H9 (cell line): ENCODE measurements around the gene ITPKA. TPM values are rescaled to one million over a fixed set of nuclear protein-coding genes. Genes with fewer than 3 reads are reported as not detected.
A peak's percentile ranks its signal among the peaks of the same experiment; 100 is the strongest.

Source experiments
- DNase-seq: peaks from one replicate; pipeline ENCODE4 v3.0.0-alpha.2; 2017
- H2AFZ ChIP-seq: one replicate; pipeline ENCODE4 v1.6.1; 2013; ENCODE audit warnings: mild to moderate bottlenecking, low read length, control low read depth, moderate library complexity
- H2AK5ac ChIP-seq: 2 replicates; pipeline ENCODE4 v1.6.1; 2013; ENCODE audit warnings: low read length, control low read depth, mixed read lengths; ENCODE audit not compliant: insufficient read length
- H2BK120ac ChIP-seq: one replicate; pipeline ENCODE4 v1.6.1; 2013; ENCODE audit warnings: low read depth, mild to moderate bottlenecking, low read length, control low read depth, inconsistent platforms; ENCODE audit not compliant: poor library complexity, severe bottlenecking
- H2BK12ac ChIP-seq: 2 replicates; pipeline ENCODE4 v1.6.1; 2013; ENCODE audit warnings: low read length, control low read depth, mixed read lengths, low read depth; ENCODE audit not compliant: insufficient read length
- H2BK15ac ChIP-seq: 2 replicates; pipeline ENCODE4 v1.6.1; 2013; ENCODE audit warnings: low read depth, low read length, control low read depth
- H2BK20ac ChIP-seq: one replicate; pipeline ENCODE4 v1.6.1; 2013; ENCODE audit warnings: low read depth, mild to moderate bottlenecking, low read length, control low read depth, inconsistent platforms; ENCODE audit not compliant: poor library complexity, severe bottlenecking
- H2BK5ac ChIP-seq: 2 replicates; pipeline ENCODE4 v1.6.1; 2013; ENCODE audit warnings: low read length, control low read depth, mixed read lengths; ENCODE audit not compliant: insufficient read length
- H3K14ac ChIP-seq: 2 replicates; pipeline ENCODE4 v1.6.1; 2013; ENCODE audit warnings: low read length, control low read depth; ENCODE audit not compliant: insufficient read depth
- H3K18ac ChIP-seq: 2 replicates; pipeline ENCODE4 v1.6.1; 2013; ENCODE audit warnings: low read depth, mild to moderate bottlenecking, mixed read lengths, low read length, control low read depth; ENCODE audit not compliant: insufficient read length
- H3K23ac ChIP-seq: 2 replicates; pipeline ENCODE4 v1.6.1; 2013; ENCODE audit warnings: low read length, control low read depth, mixed read lengths, low read depth; ENCODE audit not compliant: insufficient read length
- H3K23me2 ChIP-seq: 2 replicates; pipeline ENCODE4 v1.6.1; 2013; ENCODE audit warnings: low read depth, mild to moderate bottlenecking, mixed read lengths, low read length, control low read depth; ENCODE audit not compliant: insufficient read length, poor library complexity, severe bottlenecking
- H3K27ac ChIP-seq: 2 replicates; pipeline ENCODE4 v1.5.1; 2013; ENCODE audit warnings: low read length, control low read depth, mixed read lengths, low read depth; ENCODE audit not compliant: insufficient read length
- H3K27me3 ChIP-seq: 2 replicates; pipeline ENCODE4 v1.6.1; 2013; ENCODE audit warnings: low read length, control low read depth, inconsistent platforms; ENCODE audit not compliant: insufficient read depth
- H3K4ac ChIP-seq: 2 replicates; pipeline ENCODE4 v1.6.1; 2013; ENCODE audit warnings: low read depth, mild to moderate bottlenecking, control low read depth, inconsistent platforms, low read length, moderate library complexity
- H3K4me1 ChIP-seq: 2 replicates; pipeline ENCODE4 v1.6.1; 2013; ENCODE audit warnings: low read length, control low read depth, inconsistent platforms; ENCODE audit not compliant: insufficient read depth
- H3K4me2 ChIP-seq: 2 replicates; pipeline ENCODE4 v1.6.1; 2013; ENCODE audit warnings: low read length, control low read depth, mixed read lengths; ENCODE audit not compliant: insufficient read length, insufficient read depth
- H3K56ac ChIP-seq: 2 replicates; pipeline ENCODE4 v1.6.1; 2013; ENCODE audit warnings: low read depth, mild to moderate bottlenecking, mixed read lengths, low read length, control low read depth; ENCODE audit not compliant: insufficient read length
- H3K79me1 ChIP-seq: 2 replicates; pipeline ENCODE4 v1.6.1; 2013; ENCODE audit warnings: low read depth, mild to moderate bottlenecking, moderate library complexity, low read length, control low read depth, inconsistent platforms; ENCODE audit not compliant: insufficient read depth, poor library complexity, severe bottlenecking
- H3K79me2 ChIP-seq: 2 replicates; pipeline ENCODE4 v1.6.1; 2013; ENCODE audit warnings: low read length, control low read depth, inconsistent platforms; ENCODE audit not compliant: insufficient read depth
- H3K9ac ChIP-seq: 2 replicates; pipeline ENCODE4 v1.6.1; 2013; ENCODE audit warnings: low read length, control low read depth, mixed read lengths; ENCODE audit not compliant: insufficient read length; ENCODE audit errors: extremely low read depth
- H3K9me3 ChIP-seq: one replicate; pipeline ENCODE4 v1.6.1; 2013; ENCODE audit warnings: low read depth, low read length, inconsistent platforms; ENCODE audit not compliant: control insufficient read depth
- H3T11ph ChIP-seq: one replicate; pipeline ENCODE4 v1.6.1; 2013; ENCODE audit warnings: mild to moderate bottlenecking, low read length, control low read depth, inconsistent platforms
- H4K20me1 ChIP-seq: one replicate; pipeline ENCODE4 v1.6.1; 2013; ENCODE audit not compliant: control insufficient read depth, insufficient read length, insufficient read depth
- H4K5ac ChIP-seq: 2 replicates; pipeline ENCODE4 v1.6.1; 2013; ENCODE audit warnings: low read depth, mild to moderate bottlenecking, mixed read lengths, low read length, control low read depth; ENCODE audit not compliant: insufficient read length
- H4K8ac ChIP-seq: replicated peaks from 2 replicates; pipeline ENCODE4 v1.6.1; 2013; ENCODE audit warnings: low read length, control low read depth, mixed read lengths, low read depth; ENCODE audit not compliant: insufficient read length
- H4K91ac ChIP-seq: 2 replicates; pipeline ENCODE4 v1.6.1; 2013; ENCODE audit warnings: low read depth, mild to moderate bottlenecking, moderate library complexity, mixed read lengths, low read length, control low read depth; ENCODE audit not compliant: insufficient read length
- H3K27ac Mint-ChIP-seq, 3 experiments: 2 replicates in 2 of 3; 3 replicates in 1 of 3; pipeline ENCODE4 v1.8.0; 2020 to 2021; ENCODE audit warnings: mixed read lengths in 3 of 3, mild to moderate bottlenecking in 1 of 3, moderate library complexity in 1 of 3
- H3K27me3 Mint-ChIP-seq: 2 replicates; pipeline ENCODE4 v1.8.0; 2021; ENCODE audit warnings: low read depth, mild to moderate bottlenecking, moderate library complexity, mixed read lengths
- H3K36me3 Mint-ChIP-seq, 3 experiments: 2 replicates in 2 of 3; 3 replicates in 1 of 3; pipeline ENCODE4 v1.8.0; 2020 to 2021; ENCODE audit warnings: low read depth in 3 of 3, mixed read lengths in 3 of 3; ENCODE audit not compliant: insufficient read depth in 1 of 3
- H3K4me1 Mint-ChIP-seq, 2 experiments: 2 replicates each; pipeline ENCODE4 v1.8.0; 2020; ENCODE audit warnings: mixed read lengths in 2 of 2
- H3K4me3 Mint-ChIP-seq, 2 experiments: 2 replicates in 1 of 2; 3 replicates in 1 of 2; pipeline ENCODE4 v1.8.0; 2020 to 2021; ENCODE audit warnings: mild to moderate bottlenecking in 2 of 2, mixed read lengths in 2 of 2, moderate library complexity in 1 of 2
- H3K9me3 Mint-ChIP-seq, 2 experiments: 2 replicates in 1 of 2; 3 replicates in 1 of 2; pipeline ENCODE4 v1.8.0; 2020; ENCODE audit warnings: mild to moderate bottlenecking in 2 of 2, mixed read lengths in 2 of 2, moderate library complexity in 1 of 2
- CTCF ChIP-seq: fragments of 200-600 bp; sonication (generic); conservative IDR thresholded peaks from 3 replicates; pipeline ENCODE4 v1.8.0; 2021; ENCODE audit warnings: antibody characterized with exemption, mild to moderate bottlenecking
- WGBS: extraction: QIAGEN DNeasy Blood & Tissue Kit; methylation state at CpG from one replicate; pipeline ENCODE4 v1.1.7; 2013; ENCODE audit warnings: missing lambda C conversion rate, low lambda C conversion rate, mixed read lengths; ENCODE audit not compliant: insufficient read length; ENCODE audit errors: extremely low coverage; 5-methylcytosine and 5-hydroxymethylcytosine counted together
- total RNA-seq: library from RNA; stranded (reverse); gene quantifications from 2 replicates; pipeline ENCODE4 v1.2.1, GENCODE V29; 2021

Gene ITPKA
- total RNA-seq, 1 experiment from 2014 or later: 0.77 TPM

- H3K27ac ChIP-seq: no peak overlapping the region
- no peak overlapping the region for H4K8ac ChIP-seq
- no peak overlapping the region for H4K5ac ChIP-seq
- H2BK12ac ChIP-seq: no peak overlapping the region
- H3K23me2 ChIP-seq: peaks cover 3% of the 10 kb centered on the region
- H2BK5ac ChIP-seq: no peak overlapping the region
- no peak overlapping the region for H2AFZ ChIP-seq
- H3K4me1 ChIP-seq: no peaks in the 10 kb centered on the region
- H3K4me2 ChIP-seq: peak overlapping the region; percentile 48
- H3K79me2 ChIP-seq: no peaks in the 10 kb centered on the region
- no peak overlapping the region for H2BK15ac ChIP-seq
- H2AK5ac ChIP-seq: no peak overlapping the region
- no peak overlapping the region for H2BK120ac ChIP-seq
- no peak overlapping the region for H3K18ac ChIP-seq
- peaks cover 4 to 21% of the 10 kb centered on the region in 2 experiments; a peak in 3 of 4 replicates for H3K4me1 Mint-ChIP-seq
- WGBS: no CpG with 5 or more reads among the region's 64 CpGs
- H4K91ac ChIP-seq: no peak overlapping the region
- no peak overlapping the region for H3T11ph ChIP-seq
- H2BK20ac ChIP-seq: no peak overlapping the region
- no peak overlapping the region for H3K4ac ChIP-seq
- no peak overlapping the region for H3K27ac Mint-ChIP-seq
- peak overlapping the region; percentile 40 to 75 for H3K4me3 Mint-ChIP-seq
- H3K56ac ChIP-seq: no peak overlapping the region
- TF ChIP-seq CTCF: no peak
- H3K9me3 Mint-ChIP-seq: no peaks in the 10 kb centered on the region; a peak in 2 of 5 replicates
- H3K27me3 Mint-ChIP-seq: peaks cover 100% of the 10 kb centered on the region
- no peak overlapping the region for H3K23ac ChIP-seq
- no peak for DNase-seq
- no peaks in the 10 kb centered on the region for H4K20me1 ChIP-seq
- H3K9ac ChIP-seq: no peak overlapping the region
- no peaks in the 10 kb centered on the region for H3K9me3 ChIP-seq
- H3K14ac ChIP-seq: no peak overlapping the region
- peaks cover 80% of the 10 kb centered on the region for H3K27me3 ChIP-seq
- peaks cover 0 to 4% (median 0%) of the 10 kb centered on the region in 3 experiments; a peak in 1 of 7 replicates for H3K36me3 Mint-ChIP-seq
- H3K79me1 ChIP-seq: no peaks in the 10 kb centered on the region
Observed at GRCh38 chr15:41501931-41502794, 8.5 kb downstream of the ITPKA start.
